T-helper 22 cell (primary cell): ENCODE results near the gene ZNF341.

Experiments used
- DNase-seq: peaks from one replicate; pipeline ENCODE4 v3.0.0-alpha.2; 2020; ENCODE audit warnings: low read depth

ZNF341 gene

GRCh38 chr20:33796263-33796906, 64.6 kb downstream of the ZNF341 start:
- no peak for DNase-seq

- DNase-seq, result no peak
Measured at GRCh38 chr20:33796907-33797544, 65.2 kb downstream of the ZNF341 start.

GRCh38 chr20:33798444-33798843, 66.6 kb downstream of the ZNF341 start:
- no peak for DNase-seq

GRCh38 chr20:33803921-33804337, 72.1 kb downstream of the ZNF341 start:
- DNase-seq, result no peak

GRCh38 chr20:33808388-33808787, 76.6 kb downstream of the ZNF341 start:
- DNase-seq, result no peak

- DNase-seq, result no peak
Measured at GRCh38 chr20:33810259-33810658, 78.5 kb downstream of the ZNF341 start.

GRCh38 chr20:33810885-33811775, 79.3 kb downstream of the ZNF341 start, which contains the start of gene CHMP4B:
Gene CHMP4B (plus strand): TSS chr20:33811348. CDS start chr20:33811469, 121 bp downstream.
- DNase-seq, result peak; percentile 98

GRCh38 chr20:33811776-33812151, 80.0 kb downstream of the ZNF341 start:
- DNase-seq, result no peak

GRCh38 chr20:33812152-33812849, 80.5 kb downstream of the ZNF341 start:
- peak; percentile 14 for DNase-seq

- no peak for DNase-seq
Measured at GRCh38 chr20:33812908-33813462, 81.2 kb downstream of the ZNF341 start.

GRCh38 chr20:33814238-33814712, 82.5 kb downstream of the ZNF341 start:
- no peak for DNase-seq

- no peak for DNase-seq
Measured at GRCh38 chr20:33815671-33816070, 83.9 kb downstream of the ZNF341 start.

GRCh38 chr20:33816191-33816590, 84.4 kb downstream of the ZNF341 start:
- no peak for DNase-seq

- no peak for DNase-seq
Measured at GRCh38 chr20:33817411-33817810, 85.6 kb downstream of the ZNF341 start.

GRCh38 chr20:33819456-33819855, 87.7 kb downstream of the ZNF341 start:
- DNase-seq, result no peak

- no peak for DNase-seq
Measured at GRCh38 chr20:33820362-33820761, 88.6 kb downstream of the ZNF341 start.

GRCh38 chr20:33821270-33821836, 89.6 kb downstream of the ZNF341 start:
- DNase-seq, result no peak

- no peak for DNase-seq
Measured at GRCh38 chr20:33822423-33822822, 90.6 kb downstream of the ZNF341 start.

GRCh38 chr20:33822991-33823390, 91.2 kb downstream of the ZNF341 start:
- no peak for DNase-seq

- no peak for DNase-seq
Measured at GRCh38 chr20:33824852-33825251, 93.1 kb downstream of the ZNF341 start.
